Measurements from ENCODE around the gene TNFAIP6. TPM values are rescaled to one million over a fixed set of nuclear protein-coding genes. Genes with fewer than 3 reads are reported as not detected.

Gene TNFAIP6
- total and polyA plus RNA-seq, 2 donors (not counting 1 experiment from before 2014, with no cell fraction given): not detected

- H3K36me3 ChIP-seq (replicated peaks in 1 of 2; ENCODE audit: control extremely low read depth in 1 of 2, control insufficient read depth in 1 of 2, extremely low read depth in 1 of 2, insufficient read depth in 2 of 2, low read length in 1 of 2): no peaks in the 10 kb centered on the region
These were observed 21.8 kb downstream of the TNFAIP6 start for GRCh38 chr2:151379169-151379568.

GRCh38 chr2:151380580-151381235 lies 23.3 kb downstream of the TNFAIP6 start:
- H3K27me3 Mint-ChIP-seq: peaks cover 4% of the 10 kb centered on the region
- Histone ChIP-seq H3K4me2 (replicated peaks; ENCODE audit: low read depth, low read length, poor library complexity, severe bottlenecking) (no peak overlapping the region), H2AFZ (ENCODE audit: insufficient read depth, low read depth, low read length, poor library complexity, severe bottlenecking) (no peak overlapping the region), H3K9ac (ENCODE audit: low read length) (no peak overlapping the region), H3K27ac (ENCODE audit: low read length in 2 of 2) (no peak overlapping the region), H3K4me3 (ENCODE audit: control extremely low read depth in 1 of 5, extremely low read depth in 1 of 5, insufficient read depth in 1 of 5, low read depth in 2 of 5, low read length in 4 of 5) (no peak overlapping the region), H3K4me1 (ENCODE audit: control insufficient read depth in 2 of 2, insufficient read depth in 2 of 2, low read length in 2 of 2) (no peaks in the 10 kb centered on the region), H4K20me1 (ENCODE audit: control insufficient read depth, insufficient read depth, low read length, poor library complexity, severe bottlenecking) (no peaks in the 10 kb centered on the region), H3K27me3 (replicated peaks in 1 of 4; ENCODE audit: control extremely low read depth in 1 of 4, control insufficient read depth in 3 of 4, insufficient read depth in 4 of 4, low read length in 3 of 4) (no peaks in the 10 kb centered on the region), H3K79me2 (ENCODE audit: control insufficient read depth, insufficient read depth, low read length) (no peaks in the 10 kb centered on the region), H3K9me3 (ENCODE audit: control extremely low read depth in 1 of 3, control insufficient read depth in 2 of 3, insufficient read depth in 1 of 3, low read length in 2 of 3) (no peaks in the 10 kb centered on the region), H3K36me3 (replicated peaks in 1 of 2; ENCODE audit: control extremely low read depth in 1 of 2, control insufficient read depth in 1 of 2, extremely low read depth in 1 of 2, insufficient read depth in 2 of 2, low read length in 1 of 2) (no peaks in the 10 kb centered on the region)
- no peak overlapping the region for H3K27ac Mint-ChIP-seq
- intact Hi-C loops (cut with micrococcal nuclease): no loop called here
- no peaks in the 10 kb centered on the region for H3K4me1 Mint-ChIP-seq
- ChIA-PET POLR2A (no interaction called here), CTCF (no interaction called here)
- no peak overlapping the region for H3K4me3 Mint-ChIP-seq
- ATAC-seq (ENCODE audit: low read depth) (no peak), DNase-seq (no peak)
- no peaks in the 10 kb centered on the region for H3K9me3 Mint-ChIP-seq (ENCODE audit: insufficient read depth)
- WGBS (ENCODE audit: insufficient coverage): 75% methylated on average over 1 of the region's 6 CpGs
- TF ChIP-seq EZH2 (IDR thresholded peaks at IDR 0.05; ENCODE audit: borderline replicate concordance, insufficient read depth, low read depth, low read length, poor library complexity, severe bottlenecking) (no peak), CTCF (IDR thresholded peaks at IDR 0.05) (no peak)

More at GRCh38 chr2:151379169-151379568, 21.8 kb downstream of the TNFAIP6 start:
- Histone ChIP-seq H2AFZ (ENCODE audit: insufficient read depth, low read depth, low read length, poor library complexity, severe bottlenecking) (no peak overlapping the region), H3K4me1 (ENCODE audit: control insufficient read depth in 2 of 2, insufficient read depth in 2 of 2, low read length in 2 of 2) (no peaks in the 10 kb centered on the region), H3K4me3 (ENCODE audit: control extremely low read depth in 1 of 5, extremely low read depth in 1 of 5, insufficient read depth in 1 of 5, low read depth in 2 of 5, low read length in 4 of 5) (no peak overlapping the region), H3K9me3 (ENCODE audit: control extremely low read depth in 1 of 3, control insufficient read depth in 2 of 3, insufficient read depth in 1 of 3, low read length in 2 of 3) (no peaks in the 10 kb centered on the region), H3K27ac (ENCODE audit: low read length in 2 of 2) (no peak overlapping the region), H4K20me1 (ENCODE audit: control insufficient read depth, insufficient read depth, low read length, poor library complexity, severe bottlenecking) (no peaks in the 10 kb centered on the region), H3K79me2 (ENCODE audit: control insufficient read depth, insufficient read depth, low read length) (no peaks in the 10 kb centered on the region), H3K4me2 (replicated peaks; ENCODE audit: low read depth, low read length, poor library complexity, severe bottlenecking) (no peak overlapping the region), H3K27me3 (replicated peaks in 1 of 4; ENCODE audit: control extremely low read depth in 1 of 4, control insufficient read depth in 3 of 4, insufficient read depth in 4 of 4, low read length in 3 of 4) (no peaks in the 10 kb centered on the region), H3K9ac (ENCODE audit: low read length) (no peak overlapping the region)
- Mint-ChIP-seq H3K27me3 (peaks cover 2% of the 10 kb centered on the region), H3K9me3 (ENCODE audit: insufficient read depth) (no peaks in the 10 kb centered on the region), H3K4me1 (no peaks in the 10 kb centered on the region), H3K27ac (no peak overlapping the region), H3K4me3 (no peak overlapping the region)
- no peak for TF ChIP-seq EZH2 (IDR thresholded peaks at IDR 0.05; ENCODE audit: borderline replicate concordance, insufficient read depth, low read depth, low read length, poor library complexity, severe bottlenecking)
- POLR2A ChIA-PET: no interaction called here
- intact Hi-C loops (cut with micrococcal nuclease): no loop called here
- ATAC-seq (ENCODE audit: low read depth): no peak
- CTCF ChIA-PET: no interaction called here
- no CpG with 5 or more reads among the region's 4 CpGs for WGBS (ENCODE audit: insufficient coverage)
- no peak for DNase-seq

All from B cell (primary cell).